Measurements from ENCODE around the gene OSBPL9.

OSBPL9 gene

GRCh38 chr1:51758310-51758709, 141.4 kb downstream of the OSBPL9 start:
- H3K27ac ChIP-seq (ENCODE audit: low read depth, low read length): no peak overlapping the region
- H3K27me3 ChIP-seq (ENCODE audit: control insufficient read depth, insufficient read depth, low read length): no peaks in the 10 kb centered on the region
- no peaks in the 10 kb centered on the region for H3K4me1 ChIP-seq (ENCODE audit: control insufficient read depth, insufficient read depth, low read length)
- H3K36me3 ChIP-seq (ENCODE audit: control insufficient read depth, insufficient read depth, low read length): no peaks in the 10 kb centered on the region
- H3K9ac ChIP-seq (ENCODE audit: low read length): no peak overlapping the region
- no peak overlapping the region for H3K4me3 ChIP-seq (ENCODE audit: low read length)

- Histone ChIP-seq H3K27me3 (ENCODE audit: control insufficient read depth, insufficient read depth, low read length) (no peaks in the 10 kb centered on the region), H3K27ac (ENCODE audit: low read depth, low read length) (no peak overlapping the region), H3K36me3 (ENCODE audit: control insufficient read depth, insufficient read depth, low read length) (no peaks in the 10 kb centered on the region), H3K9ac (ENCODE audit: low read length) (no peak overlapping the region), H3K4me1 (ENCODE audit: control insufficient read depth, insufficient read depth, low read length) (no peaks in the 10 kb centered on the region), H3K4me3 (ENCODE audit: low read length) (no peak overlapping the region)
Measured at GRCh38 chr1:51760872-51761271, 144.0 kb downstream of the OSBPL9 start.

GRCh38 chr1:51761351-51761750, 144.5 kb downstream of the OSBPL9 start:
- no peak overlapping the region for H3K4me3 ChIP-seq (ENCODE audit: low read length)
- H3K9ac ChIP-seq (ENCODE audit: low read length): no peak overlapping the region
- H3K27ac ChIP-seq (ENCODE audit: low read depth, low read length): no peak overlapping the region
- H3K36me3 ChIP-seq (ENCODE audit: control insufficient read depth, insufficient read depth, low read length): no peaks in the 10 kb centered on the region
- no peaks in the 10 kb centered on the region for H3K27me3 ChIP-seq (ENCODE audit: control insufficient read depth, insufficient read depth, low read length)
- no peaks in the 10 kb centered on the region for H3K4me1 ChIP-seq (ENCODE audit: control insufficient read depth, insufficient read depth, low read length)

GRCh38 chr1:51768971-51769588, 152.2 kb downstream of the OSBPL9 start:
- peaks cover 4% of the 10 kb centered on the region for H3K4me1 ChIP-seq (ENCODE audit: control insufficient read depth, insufficient read depth, low read length)
- H3K27me3 ChIP-seq (ENCODE audit: control insufficient read depth, insufficient read depth, low read length): no peaks in the 10 kb centered on the region
- no peak overlapping the region for H3K4me3 ChIP-seq (ENCODE audit: low read length)
- H3K9ac ChIP-seq (ENCODE audit: low read length): no peak overlapping the region
- peaks cover 5% of the 10 kb centered on the region for H3K36me3 ChIP-seq (ENCODE audit: control insufficient read depth, insufficient read depth, low read length)
- H3K27ac ChIP-seq (ENCODE audit: low read depth, low read length): no peak overlapping the region

- H3K4me1 ChIP-seq (ENCODE audit: control insufficient read depth, insufficient read depth, low read length): no peaks in the 10 kb centered on the region
- peaks cover 5% of the 10 kb centered on the region for H3K36me3 ChIP-seq (ENCODE audit: control insufficient read depth, insufficient read depth, low read length)
- no peak overlapping the region for H3K27ac ChIP-seq (ENCODE audit: low read depth, low read length)
- no peak overlapping the region for H3K4me3 ChIP-seq (ENCODE audit: low read length)
- no peaks in the 10 kb centered on the region for H3K27me3 ChIP-seq (ENCODE audit: control insufficient read depth, insufficient read depth, low read length)
- no peak overlapping the region for H3K9ac ChIP-seq (ENCODE audit: low read length)
Measured at GRCh38 chr1:51776408-51776807, 159.5 kb downstream of the OSBPL9 start.

- Histone ChIP-seq H3K9ac (ENCODE audit: low read length) (no peak overlapping the region), H3K36me3 (ENCODE audit: control insufficient read depth, insufficient read depth, low read length) (peaks cover 3% of the 10 kb centered on the region), H3K4me3 (ENCODE audit: low read length) (no peak overlapping the region), H3K4me1 (ENCODE audit: control insufficient read depth, insufficient read depth, low read length) (no peaks in the 10 kb centered on the region), H3K27me3 (ENCODE audit: control insufficient read depth, insufficient read depth, low read length) (no peaks in the 10 kb centered on the region), H3K27ac (ENCODE audit: low read depth, low read length) (no peak overlapping the region)
Measured at GRCh38 chr1:51780927-51781326, 164.0 kb downstream of the OSBPL9 start.

- Histone ChIP-seq H3K27ac (ENCODE audit: low read depth, low read length) (no peak overlapping the region), H3K4me1 (ENCODE audit: control insufficient read depth, insufficient read depth, low read length) (no peaks in the 10 kb centered on the region), H3K27me3 (ENCODE audit: control insufficient read depth, insufficient read depth, low read length) (no peaks in the 10 kb centered on the region), H3K36me3 (ENCODE audit: control insufficient read depth, insufficient read depth, low read length) (peaks cover 11% of the 10 kb centered on the region), H3K9ac (ENCODE audit: low read length) (no peak overlapping the region), H3K4me3 (ENCODE audit: low read length) (no peak overlapping the region)
Measured at GRCh38 chr1:51784997-51785421, 168.1 kb downstream of the OSBPL9 start.

GRCh38 chr1:51788938-51789337, 172.0 kb downstream of the OSBPL9 start:
- Histone ChIP-seq H3K27me3 (ENCODE audit: control insufficient read depth, insufficient read depth, low read length) (no peaks in the 10 kb centered on the region), H3K36me3 (ENCODE audit: control insufficient read depth, insufficient read depth, low read length) (peaks cover 27% of the 10 kb centered on the region), H3K27ac (ENCODE audit: low read depth, low read length) (no peak overlapping the region), H3K9ac (ENCODE audit: low read length) (no peak overlapping the region), H3K4me1 (ENCODE audit: control insufficient read depth, insufficient read depth, low read length) (no peaks in the 10 kb centered on the region), H3K4me3 (ENCODE audit: low read length) (no peak overlapping the region)

- Histone ChIP-seq H3K9ac (ENCODE audit: low read length) (no peak overlapping the region), H3K27ac (ENCODE audit: low read depth, low read length) (no peak overlapping the region)
Measured at GRCh38 chr1:51789342-51789741, 172.4 kb downstream of the OSBPL9 start.

GRCh38 chr1:51790385-51790784, 173.5 kb downstream of the OSBPL9 start:
- Histone ChIP-seq H3K4me1 (ENCODE audit: control insufficient read depth, insufficient read depth, low read length) (no peaks in the 10 kb centered on the region), H3K27ac (ENCODE audit: low read depth, low read length) (no peak overlapping the region), H3K9ac (ENCODE audit: low read length) (no peak overlapping the region), H3K27me3 (ENCODE audit: control insufficient read depth, insufficient read depth, low read length) (no peaks in the 10 kb centered on the region), H3K36me3 (ENCODE audit: control insufficient read depth, insufficient read depth, low read length) (peaks cover 27% of the 10 kb centered on the region), H3K4me3 (ENCODE audit: low read length) (no peak overlapping the region)

More at GRCh38 chr1:51789342-51789741, 172.4 kb downstream of the OSBPL9 start:
- H3K27me3 ChIP-seq (ENCODE audit: control insufficient read depth, insufficient read depth, low read length): no peaks in the 10 kb centered on the region
- H3K36me3 ChIP-seq (ENCODE audit: control insufficient read depth, insufficient read depth, low read length): peaks cover 27% of the 10 kb centered on the region
- H3K4me1 ChIP-seq (ENCODE audit: control insufficient read depth, insufficient read depth, low read length): no peaks in the 10 kb centered on the region
- H3K4me3 ChIP-seq (ENCODE audit: low read length): no peak overlapping the region

GRCh38 chr1:51791888-51792287, 175.0 kb downstream of the OSBPL9 start:
- Histone ChIP-seq H3K27me3 (ENCODE audit: control insufficient read depth, insufficient read depth, low read length) (no peaks in the 10 kb centered on the region), H3K4me3 (ENCODE audit: low read length) (no peak overlapping the region), H3K27ac (ENCODE audit: low read depth, low read length) (no peak overlapping the region), H3K36me3 (ENCODE audit: control insufficient read depth, insufficient read depth, low read length) (peaks cover 27% of the 10 kb centered on the region), H3K4me1 (ENCODE audit: control insufficient read depth, insufficient read depth, low read length) (no peaks in the 10 kb centered on the region), H3K9ac (ENCODE audit: low read length) (no peak overlapping the region)

- Histone ChIP-seq H3K36me3 (ENCODE audit: control insufficient read depth, insufficient read depth, low read length) (peaks cover 20% of the 10 kb centered on the region), H3K9ac (ENCODE audit: low read length) (no peak overlapping the region), H3K27ac (ENCODE audit: low read depth, low read length) (no peak overlapping the region)
Measured at GRCh38 chr1:51792864-51793263, 176.0 kb downstream of the OSBPL9 start.

GRCh38 chr1:51794260-51794659, 177.4 kb downstream of the OSBPL9 start:
- no peaks in the 10 kb centered on the region for H3K27me3 ChIP-seq (ENCODE audit: control insufficient read depth, insufficient read depth, low read length)
- H3K4me1 ChIP-seq (ENCODE audit: control insufficient read depth, insufficient read depth, low read length): no peaks in the 10 kb centered on the region
- no peak overlapping the region for H3K9ac ChIP-seq (ENCODE audit: low read length)
- no peak overlapping the region for H3K4me3 ChIP-seq (ENCODE audit: low read length)
- no peak overlapping the region for H3K27ac ChIP-seq (ENCODE audit: low read depth, low read length)
- peaks cover 20% of the 10 kb centered on the region for H3K36me3 ChIP-seq (ENCODE audit: control insufficient read depth, insufficient read depth, low read length)

More at GRCh38 chr1:51792864-51793263, 176.0 kb downstream of the OSBPL9 start:
- H3K4me1 ChIP-seq (ENCODE audit: control insufficient read depth, insufficient read depth, low read length): no peaks in the 10 kb centered on the region
- no peak overlapping the region for H3K4me3 ChIP-seq (ENCODE audit: low read length)
- H3K27me3 ChIP-seq (ENCODE audit: control insufficient read depth, insufficient read depth, low read length): no peaks in the 10 kb centered on the region
